ENCODE measurements around the gene DLL1. TPM values are rescaled to one million over a fixed set of nuclear protein-coding genes. Genes with fewer than 3 reads are reported as not detected.
"Not testable (repeated sequence)": the region's sequence is repeated elsewhere in the genome, so short reads cannot be mapped to it uniquely, and the experiment has no call there.

DLL1 gene
- 7.5 and 7.6 TPM in 2 replicates for total RNA-seq

GRCh38 chr6:170290296-170291128, at the start of gene DLL1:
TSS of gene DLL1 (minus strand) at chr6:170291078. CDS start at chr6:170290139, 939 bp downstream.
- DNase-seq = peak; percentile 54

- DNase-seq = not testable (repeated sequence)
These were observed 44.3 kb upstream of the DLL1 start for GRCh38 chr6:170335199-170335598.

GRCh38 chr6:170329321-170329720, 38.4 kb upstream of the DLL1 start:
- DNase-seq = no peak

GRCh38 chr6:170317718-170318117, 26.8 kb upstream of the DLL1 start:
- DNase-seq = peak; percentile 86

- DNase-seq = peak; percentile 32
These were observed 26.2 kb upstream of the DLL1 start for GRCh38 chr6:170317076-170317475.

- no peak for DNase-seq
These were observed 25.2 kb upstream of the DLL1 start for GRCh38 chr6:170316071-170316470.

- no peak for DNase-seq
These were observed 24.1 kb upstream of the DLL1 start for GRCh38 chr6:170314983-170315382.

GRCh38 chr6:170313716-170314295, 22.9 kb upstream of the DLL1 start:
- no peak for DNase-seq

GRCh38 chr6:170312876-170313275, 22.0 kb upstream of the DLL1 start:
- DNase-seq = no peak

- peak; percentile 33 for DNase-seq
These were observed 20.8 kb upstream of the DLL1 start for GRCh38 chr6:170311696-170312095.

GRCh38 chr6:170308761-170309160, 17.9 kb upstream of the DLL1 start:
- DNase-seq = no peak

GRCh38 chr6:170307080-170307545, 16.2 kb upstream of the DLL1 start:
- DNase-seq = no peak

- peak; percentile 97 for DNase-seq
These were observed 15.6 kb upstream of the DLL1 start, which contains the start of gene FAM120B for GRCh38 chr6:170306324-170307079. TSS of gene FAM120B (plus strand) at chr6:170306758. CDS start at chr6:170317391, 10,633 bp downstream.

GRCh38 chr6:170305805-170306323, 15.0 kb upstream of the DLL1 start:
- no peak for DNase-seq

- no peak for DNase-seq
These were observed 10.3 kb upstream of the DLL1 start for GRCh38 chr6:170301184-170301583.

GRCh38 chr6:170298688-170299087, 7.8 kb upstream of the DLL1 start:
- no peak for DNase-seq

GRCh38 chr6:170297576-170298330, 6.9 kb upstream of the DLL1 start:
- no peak for DNase-seq

GRCh38 chr6:170296746-170297575, 6.1 kb upstream of the DLL1 start:
- no peak for DNase-seq

- no peak for DNase-seq
These were observed 5.5 kb upstream of the DLL1 start for GRCh38 chr6:170296423-170296745.

GRCh38 chr6:170295510-170296422, 4.9 kb upstream of the DLL1 start:
- DNase-seq = no peak

All from dermis blood vessel endothelial cell (primary cell).